Panc1 (cell line): ENCODE measurements around the gene KIF21A.

Experiments
- CTCF ChIP-seq: fragments of 450-650 bp; IDR thresholded peaks from 2 replicates; pipeline ENCODE4 v1.5.1; 2017; ENCODE audit warnings: mild to moderate bottlenecking
- POLR2AphosphoS5 ChIP-seq: IDR thresholded peaks from 2 replicates; pipeline ENCODE4 v1.6.1; 2012; ENCODE audit warnings: mild to moderate bottlenecking, low read depth, low read length, moderate library complexity
- REST ChIP-seq, 2 experiments: IDR thresholded peaks; 2 replicates each; pipeline ENCODE4 v1.6.1; 2011 to 2012; ENCODE audit warnings: low read depth in 2 of 2, control low read depth in 1 of 2, low read length in 1 of 2, mild to moderate bottlenecking in 1 of 2, moderate library complexity in 1 of 2; ENCODE audit not compliant: insufficient read depth in 1 of 2
- SIN3A ChIP-seq: IDR thresholded peaks from 2 replicates; pipeline ENCODE4 v1.6.1; 2012; ENCODE audit warnings: low read depth, mild to moderate bottlenecking, low read length, moderate library complexity, borderline replicate concordance; ENCODE audit not compliant: insufficient read depth

GRCh38 chr12:39419471-39419870 is 23.4 kb downstream of the KIF21A start:
- TF ChIP-seq CTCF = no peak
- no peak for TF ChIP-seq POLR2AphosphoS5
- no peak for TF ChIP-seq REST (IDR thresholded peaks at IDR 0.05; ENCODE audit: insufficient read depth in 1 of 2, low read depth in 2 of 2, low read length in 1 of 2)
- TF ChIP-seq SIN3A = no peak
